ENCODE measurements around the gene CTTN.

The CTTN gene

GRCh38 chr11:70456921-70457532 lies 58.7 kb downstream of the CTTN start:
- no peak for DNase-seq

- DNase-seq, result no peak
Observed at GRCh38 chr11:70458736-70459135, 60.4 kb downstream of the CTTN start.

- DNase-seq, result no peak
Observed at GRCh38 chr11:70460111-70460510, 61.8 kb downstream of the CTTN start.

GRCh38 chr11:70460964-70461363 lies 62.6 kb downstream of the CTTN start:
- no peak for DNase-seq

GRCh38 chr11:70462818-70463477 lies 64.6 kb downstream of the CTTN start:
- no peak for DNase-seq

- DNase-seq, result no peak
Observed at GRCh38 chr11:70463478-70464255, 65.3 kb downstream of the CTTN start.

- no peak for DNase-seq
Observed at GRCh38 chr11:70464509-70465361, 66.4 kb downstream of the CTTN start.

- DNase-seq, result no peak
Observed at GRCh38 chr11:70466154-70466553, 67.8 kb downstream of the CTTN start.

GRCh38 chr11:70466596-70466995 lies 68.3 kb downstream of the CTTN start:
- DNase-seq, result no peak

- no peak for DNase-seq
Observed at GRCh38 chr11:70467201-70468085, 69.1 kb downstream of the CTTN start.

GRCh38 chr11:70468256-70469195 lies 70.2 kb downstream of the CTTN start:
- no peak for DNase-seq

GRCh38 chr11:70470127-70470526 lies 71.8 kb downstream of the CTTN start:
- no peak for DNase-seq

- DNase-seq, result no peak
Observed at GRCh38 chr11:70471254-70471653, 72.9 kb downstream of the CTTN start.

GRCh38 chr11:70472240-70472639 lies 73.9 kb downstream of the CTTN start:
- DNase-seq, result no peak

- DNase-seq, result no peak
Observed at GRCh38 chr11:70473186-70473872, 75.0 kb downstream of the CTTN start.

- DNase-seq, result no peak
Observed at GRCh38 chr11:70473873-70474690, 75.8 kb downstream of the CTTN start.

- DNase-seq, result no peak
Observed at GRCh38 chr11:70474710-70475109, 76.4 kb downstream of the CTTN start.

GRCh38 chr11:70476669-70477068 lies 78.3 kb downstream of the CTTN start:
- no peak for DNase-seq

- DNase-seq, result no peak
Observed at GRCh38 chr11:70477176-70477575, 78.8 kb downstream of the CTTN start.

Measured in GOT3 (cell line).